Duodenal mucosa (tissue), 2 donors: ENCODE data around the gene KIF26B.

ENCODE experiments used
- H3K27ac ChIP-seq: one replicate; pipeline ENCODE4 v1.7.0; 2013; ENCODE audit warnings: low read depth, low read length
- H3K27me3 ChIP-seq, 2 donors: one replicate each; pipeline ENCODE4 v1.7.0; 2013; ENCODE audit warnings: low read length in 2 of 2, control low read depth in 1 of 2; ENCODE audit not compliant: insufficient read depth in 2 of 2, control insufficient read depth in 1 of 2
- H3K36me3 ChIP-seq, 2 donors: one replicate each; pipeline ENCODE4 v1.7.0; 2013; ENCODE audit warnings: low read length in 2 of 2, control low read depth in 1 of 2; ENCODE audit not compliant: insufficient read depth in 2 of 2, control insufficient read depth in 1 of 2
- H3K4me1 ChIP-seq, 2 donors: one replicate each; pipeline ENCODE4 v1.7.0; 2013; ENCODE audit warnings: low read length in 2 of 2, control low read depth in 1 of 2; ENCODE audit not compliant: insufficient read depth in 2 of 2, control insufficient read depth in 1 of 2
- H3K4me3 ChIP-seq, 2 donors: one replicate each; pipeline ENCODE4 v1.7.0; 2013; ENCODE audit warnings: low read length in 2 of 2, low read depth in 1 of 2
- H3K9ac ChIP-seq, 2 donors: one replicate each; pipeline ENCODE4 v1.7.0; 2013; ENCODE audit warnings: low read length in 2 of 2, low read depth in 1 of 2
- H3K9me3 ChIP-seq, 2 donors: one replicate each; pipeline ENCODE4 v1.7.0; 2013; ENCODE audit warnings: low read length in 2 of 2, control low read depth in 1 of 2; ENCODE audit not compliant: control insufficient read depth in 1 of 2

KIF26B gene

DNA sequence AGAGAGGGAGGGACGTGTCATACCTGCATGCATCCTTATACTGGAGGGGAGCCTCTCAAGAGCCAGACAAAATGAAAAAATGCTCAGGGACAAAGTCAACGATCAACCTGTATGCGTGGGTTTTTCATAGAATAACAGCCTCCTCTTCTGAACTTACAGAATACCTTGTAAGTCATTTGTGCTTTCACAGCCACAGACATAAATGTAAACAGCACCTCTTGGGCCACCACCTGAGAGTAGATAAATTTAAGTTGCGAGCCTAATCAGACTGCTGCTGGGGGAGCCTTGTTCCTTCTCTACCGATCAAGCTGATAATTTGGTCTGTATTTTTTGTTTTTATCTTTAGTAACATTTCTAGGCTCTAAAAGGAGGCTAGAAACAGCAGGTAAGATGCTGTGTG is 223.1 kb downstream of the KIF26B start:
- H3K36me3 ChIP-seq, result no peaks in the 10 kb centered on the region
- H3K4me1 ChIP-seq, result no peaks in the 10 kb centered on the region

DNA sequence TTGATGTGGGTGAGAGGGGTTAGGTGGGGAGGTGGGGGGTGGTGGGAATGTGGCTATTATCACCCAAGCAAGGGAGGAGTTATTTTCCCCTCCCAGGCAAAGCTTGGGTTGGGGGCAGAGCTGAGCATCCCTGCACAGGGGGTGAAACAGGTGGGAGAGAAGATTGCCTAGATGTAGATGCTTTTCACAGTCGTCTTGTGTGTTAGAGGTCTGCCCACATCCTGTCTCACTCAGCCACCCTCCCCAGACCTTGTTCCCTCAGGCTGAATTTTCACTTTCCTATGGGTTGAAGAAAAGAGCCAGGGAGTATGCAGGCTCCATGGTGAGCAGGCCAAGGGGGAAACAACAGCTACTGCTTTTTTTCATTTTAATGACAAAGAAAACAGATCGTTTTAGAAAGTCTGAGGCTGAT is 223.5 kb downstream of the KIF26B start:
- Histone ChIP-seq H3K27me3 (no peaks in the 10 kb centered on the region), H3K4me3 (no peak overlapping the region), H3K27ac (no peak overlapping the region), H3K9ac (no peak overlapping the region), H3K36me3 (no peaks in the 10 kb centered on the region), H3K4me1 (no peaks in the 10 kb centered on the region), H3K9me3 (no peaks in the 10 kb centered on the region)

More for the DNA sequence above, 223.1 kb downstream of the KIF26B start:
- Histone ChIP-seq H3K4me3 (no peak overlapping the region), H3K9me3 (no peaks in the 10 kb centered on the region), H3K9ac (no peak overlapping the region), H3K27ac (no peak overlapping the region), H3K27me3 (no peaks in the 10 kb centered on the region)

GRCh38 chr1:245378745-245379144 is 224.0 kb downstream of the KIF26B start:
- H3K9me3 ChIP-seq, result no peaks in the 10 kb centered on the region
- no peak overlapping the region for H3K9ac ChIP-seq
- no peak overlapping the region for H3K27ac ChIP-seq
- no peaks in the 10 kb centered on the region for H3K27me3 ChIP-seq
- no peaks in the 10 kb centered on the region for H3K4me1 ChIP-seq
- no peaks in the 10 kb centered on the region for H3K36me3 ChIP-seq
- no peak overlapping the region for H3K4me3 ChIP-seq

DNA sequence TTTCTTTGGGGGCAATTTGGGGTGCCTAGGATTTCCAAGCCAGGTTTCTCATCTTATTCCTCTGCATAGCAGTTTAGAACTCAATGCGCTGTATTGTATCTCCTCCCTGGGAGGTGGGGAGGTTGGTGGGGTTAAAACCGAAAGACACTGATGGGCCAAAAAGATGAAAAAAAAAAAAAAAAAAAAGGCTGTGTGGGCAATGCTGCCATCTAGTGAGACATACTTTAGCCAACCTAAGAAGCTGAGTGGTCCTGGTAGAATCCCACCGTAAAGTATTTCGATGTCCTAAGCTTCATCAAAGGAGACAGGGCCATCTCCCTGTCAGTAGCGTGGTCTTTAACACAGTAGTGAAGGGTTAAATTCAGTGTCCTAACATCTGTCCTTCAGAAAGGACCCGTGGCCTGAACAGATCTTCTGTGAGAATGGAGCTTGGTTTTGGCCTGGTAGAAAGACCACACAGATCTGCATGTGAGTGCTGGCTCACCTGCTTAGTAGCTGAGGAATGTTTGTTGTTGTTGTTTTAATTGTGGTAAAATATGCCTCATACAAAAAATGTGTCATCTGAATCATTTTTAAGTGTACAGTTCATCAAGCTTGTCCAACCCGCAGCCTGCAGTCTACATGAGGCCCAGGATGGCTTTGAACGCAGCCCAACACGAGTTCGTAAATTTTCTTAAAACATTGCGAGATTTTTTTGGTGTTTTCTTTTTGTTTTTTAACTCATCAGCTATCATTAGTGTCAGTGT is 226.2 kb downstream of the KIF26B start:
- no peak overlapping the region for H3K27ac ChIP-seq
- H3K4me1 ChIP-seq, result no peaks in the 10 kb centered on the region
- no peak overlapping the region for H3K4me3 ChIP-seq
- no peak overlapping the region for H3K9ac ChIP-seq
- no peaks in the 10 kb centered on the region for H3K27me3 ChIP-seq
- no peaks in the 10 kb centered on the region for H3K36me3 ChIP-seq
- no peaks in the 10 kb centered on the region for H3K9me3 ChIP-seq

DNA sequence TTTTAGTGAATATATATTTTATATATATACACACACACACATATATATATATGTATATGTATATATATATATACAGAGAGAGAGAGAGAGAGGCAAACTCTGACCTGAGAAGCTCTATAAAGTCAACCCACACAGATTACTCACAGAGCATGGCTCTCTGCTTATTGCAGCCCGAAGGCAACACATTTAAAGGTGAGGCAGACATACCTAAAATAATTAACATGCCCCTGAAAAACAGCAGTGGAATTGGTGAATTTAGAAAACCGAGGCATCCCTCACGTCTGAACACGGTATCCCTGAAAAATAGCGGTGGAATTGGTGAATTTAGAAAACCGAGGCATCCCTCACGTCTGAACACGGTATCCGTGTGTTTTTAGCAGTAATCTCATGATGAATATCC is 228.2 kb downstream of the KIF26B start:
- no peaks in the 10 kb centered on the region for H3K36me3 ChIP-seq
- no peaks in the 10 kb centered on the region for H3K27me3 ChIP-seq

GRCh38 chr1:245383396-245384330 is 228.9 kb downstream of the KIF26B start:
- no peaks in the 10 kb centered on the region for H3K9me3 ChIP-seq
- no peak overlapping the region for H3K4me3 ChIP-seq
- no peak overlapping the region for H3K27ac ChIP-seq
- H3K4me1 ChIP-seq, result no peaks in the 10 kb centered on the region
- H3K9ac ChIP-seq, result no peak overlapping the region
- no peaks in the 10 kb centered on the region for H3K27me3 ChIP-seq
- H3K36me3 ChIP-seq, result no peaks in the 10 kb centered on the region

More for the DNA sequence above, 228.2 kb downstream of the KIF26B start:
- Histone ChIP-seq H3K9me3 (no peaks in the 10 kb centered on the region), H3K4me1 (no peaks in the 10 kb centered on the region), H3K9ac (no peak overlapping the region), H3K27ac (no peak overlapping the region), H3K4me3 (no peak overlapping the region)

DNA sequence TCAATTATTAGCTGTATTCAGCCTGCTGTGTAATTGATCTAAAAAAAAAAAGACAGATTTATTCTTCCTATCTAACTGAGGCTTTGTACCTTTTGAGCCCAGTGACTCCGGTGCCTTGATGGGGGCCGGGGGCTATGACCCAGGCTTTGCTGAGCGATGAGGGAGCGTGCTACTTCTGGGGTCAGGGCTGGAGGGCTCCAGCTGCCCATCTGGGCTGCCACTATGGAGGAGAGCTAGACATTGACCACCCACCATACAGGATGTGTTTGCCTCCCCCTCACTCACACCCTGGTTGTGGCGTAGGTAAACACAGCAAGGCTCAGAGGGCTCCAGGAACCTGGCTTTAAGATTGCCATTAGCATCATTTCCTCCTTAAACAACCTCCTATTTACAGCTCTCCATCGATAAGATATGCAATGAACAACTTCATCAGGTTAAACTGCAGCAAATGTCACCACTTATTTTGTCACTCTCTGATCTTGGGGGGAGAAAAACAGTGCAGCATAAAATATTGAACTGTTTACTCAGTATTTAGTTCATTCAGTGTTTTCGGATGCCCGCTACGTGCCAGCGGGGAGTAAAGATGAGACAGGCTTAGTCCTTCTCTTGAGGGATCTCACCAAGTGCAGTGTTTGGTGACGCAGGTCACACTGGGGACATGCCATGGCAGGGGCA is 231.6 kb downstream of the KIF26B start:
- Histone ChIP-seq H3K9me3 (no peaks in the 10 kb centered on the region), H3K36me3 (no peaks in the 10 kb centered on the region), H3K9ac (no peak overlapping the region), H3K4me3 (no peak overlapping the region), H3K4me1 (no peaks in the 10 kb centered on the region), H3K27ac (no peak overlapping the region), H3K27me3 (no peaks in the 10 kb centered on the region)

DNA sequence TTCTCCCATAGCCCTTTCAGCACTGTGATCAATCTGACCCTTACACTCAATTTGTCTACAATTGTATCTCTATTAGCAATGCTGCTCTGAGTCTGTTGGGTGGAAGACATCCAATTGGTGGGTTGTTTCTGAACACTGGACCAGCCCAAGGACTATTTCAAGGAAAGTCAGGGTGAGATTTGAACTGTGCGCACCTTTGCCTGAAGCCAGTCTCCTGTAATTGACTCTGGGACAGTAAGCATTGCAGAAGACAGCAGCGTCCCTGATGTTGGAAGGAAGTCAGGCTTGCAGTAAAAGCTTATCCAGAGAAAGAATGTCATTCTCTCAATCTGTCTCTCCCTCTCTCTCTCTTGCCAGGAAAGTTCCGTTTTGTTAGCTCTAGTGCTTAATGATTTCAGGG is 233.9 kb downstream of the KIF26B start:
- Histone ChIP-seq H3K27me3 (no peaks in the 10 kb centered on the region), H3K36me3 (no peaks in the 10 kb centered on the region), H3K4me3 (no peak overlapping the region), H3K9ac (no peak overlapping the region), H3K27ac (no peak overlapping the region), H3K4me1 (no peaks in the 10 kb centered on the region), H3K9me3 (no peaks in the 10 kb centered on the region)

DNA sequence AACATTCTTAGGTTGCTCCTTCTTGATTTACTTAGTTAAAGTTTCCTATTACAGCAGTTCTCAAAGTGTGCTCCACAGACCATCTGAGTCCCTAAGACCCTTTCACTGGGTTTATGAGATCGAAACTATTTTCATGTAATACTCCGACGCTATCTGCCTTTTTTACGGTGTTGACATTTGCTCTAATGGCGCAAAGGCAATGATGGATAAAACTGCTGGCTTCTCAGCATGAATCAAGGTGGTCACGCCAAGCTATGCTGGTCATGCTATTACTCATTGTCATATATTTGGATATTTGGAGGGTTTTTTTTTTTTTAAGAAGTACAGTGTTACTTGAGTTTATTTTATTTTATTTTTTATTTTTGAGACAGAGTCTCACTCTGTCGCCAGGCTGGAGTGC is 235.1 kb downstream of the KIF26B start:
- H3K27me3 ChIP-seq, result no peaks in the 10 kb centered on the region
- no peak overlapping the region for H3K27ac ChIP-seq
- H3K9me3 ChIP-seq, result no peaks in the 10 kb centered on the region
- no peaks in the 10 kb centered on the region for H3K36me3 ChIP-seq
- no peaks in the 10 kb centered on the region for H3K4me1 ChIP-seq
- no peak overlapping the region for H3K4me3 ChIP-seq
- no peak overlapping the region for H3K9ac ChIP-seq

GRCh38 chr1:245390975-245391374 is 236.2 kb downstream of the KIF26B start:
- Histone ChIP-seq H3K4me3 (no peak overlapping the region), H3K36me3 (no peaks in the 10 kb centered on the region), H3K9me3 (no peaks in the 10 kb centered on the region), H3K27ac (no peak overlapping the region), H3K9ac (no peak overlapping the region), H3K4me1 (no peaks in the 10 kb centered on the region), H3K27me3 (no peaks in the 10 kb centered on the region)
